Astrocyte (in vitro differentiated cells and primary cell): Measurements from ENCODE around the gene ZNF593OS. TPM values are rescaled to one million over a fixed set of nuclear protein-coding genes. Genes with fewer than 3 reads are reported as not detected.

ENCODE experiments used
- DNase-seq: peaks from one replicate; pipeline ENCODE4 v3.0.0-alpha.2; 2010; ENCODE audit warnings: low read depth
- FAIRE-seq: peaks from 2 replicates; lab custom pipeline; 2011; peaks lifted over from hg19 to GRCh38; lab: Jason Lieb, UNC
- H2AFZ ChIP-seq: 2 replicates; pipeline ENCODE4 v1.6.0; 2012; ENCODE audit warnings: low read depth, low read length, inconsistent platforms
- H3K27ac ChIP-seq: 2 replicates; pipeline ENCODE4 v1.5.1; 2011; ENCODE audit warnings: low read depth, low read length, inconsistent platforms
- H3K27me3 ChIP-seq: 2 replicates; pipeline ENCODE4 v1.6.0; 2011; ENCODE audit warnings: low read length, inconsistent platforms; ENCODE audit not compliant: insufficient read depth
- H3K36me3 ChIP-seq: 2 replicates; pipeline ENCODE4 v1.5.1; 2011; ENCODE audit warnings: low read length, inconsistent platforms; ENCODE audit not compliant: insufficient read depth
- H3K4me1 ChIP-seq: 2 replicates; pipeline ENCODE4 v1.5.1; 2011; ENCODE audit warnings: low read length, inconsistent platforms; ENCODE audit not compliant: insufficient read depth
- H3K4me2 ChIP-seq: 2 replicates; pipeline ENCODE4 v1.6.0; 2012; ENCODE audit warnings: low read length, inconsistent platforms
- H3K4me3 ChIP-seq: 2 replicates; pipeline ENCODE4 v1.5.1; 2011; ENCODE audit warnings: low read depth, mild to moderate bottlenecking, low read length, inconsistent platforms; ENCODE audit not compliant: insufficient read depth
- H3K79me2 ChIP-seq: 2 replicates; pipeline ENCODE4 v1.6.0; 2012; ENCODE audit warnings: mild to moderate bottlenecking, low read length, inconsistent platforms; ENCODE audit not compliant: insufficient read depth
- H3K9ac ChIP-seq: 2 replicates; pipeline ENCODE4 v1.6.0; 2012; ENCODE audit warnings: mild to moderate bottlenecking, low read length, inconsistent platforms
- H3K9me3 ChIP-seq: 2 replicates; pipeline ENCODE4 v1.5.1; 2012; ENCODE audit warnings: low read depth, mild to moderate bottlenecking, low read length, inconsistent platforms; ENCODE audit not compliant: insufficient read depth
- H4K20me1 ChIP-seq: 2 replicates; pipeline ENCODE4 v1.6.0; 2012; ENCODE audit warnings: low read length, inconsistent platforms; ENCODE audit not compliant: insufficient read depth
- H3K27ac Mint-ChIP-seq: one replicate; pipeline ENCODE4 v1.8.0; 2021; ENCODE audit warnings: mild to moderate bottlenecking, mixed read lengths; ENCODE audit not compliant: unreplicated experiment
- H3K27me3 Mint-ChIP-seq: one replicate; pipeline ENCODE4 v1.8.0; 2021; ENCODE audit warnings: low read depth, mixed read lengths; ENCODE audit not compliant: unreplicated experiment
- H3K36me3 Mint-ChIP-seq: one replicate; pipeline ENCODE4 v1.8.0; 2021; ENCODE audit warnings: low read depth, mixed read lengths; ENCODE audit not compliant: unreplicated experiment
- H3K4me1 Mint-ChIP-seq: one replicate; pipeline ENCODE4 v1.8.0; 2021; ENCODE audit warnings: low read depth, mixed read lengths; ENCODE audit not compliant: unreplicated experiment
- H3K4me3 Mint-ChIP-seq: one replicate; pipeline ENCODE4 v1.8.0; 2021; ENCODE audit warnings: mild to moderate bottlenecking, moderate library complexity, mixed read lengths; ENCODE audit not compliant: unreplicated experiment
- H3K9me3 Mint-ChIP-seq: one replicate; pipeline ENCODE4 v1.8.0; 2021; ENCODE audit warnings: mild to moderate bottlenecking, mixed read lengths; ENCODE audit not compliant: unreplicated experiment
- CTCF ChIP-seq: IDR thresholded peaks from 2 replicates; pipeline ENCODE4 v1.5.1; 2011; ENCODE audit warnings: low read depth, mild to moderate bottlenecking, inconsistent platforms, low read length, moderate library complexity; ENCODE audit not compliant: insufficient read depth
- EZH2 ChIP-seq: IDR thresholded peaks from 2 replicates; pipeline ENCODE4 v1.6.1; 2012; ENCODE audit warnings: mild to moderate bottlenecking, low read length, inconsistent platforms; ENCODE audit not compliant: insufficient read depth
- total RNA-seq: library from RNA; stranded (reverse); gene quantifications from 2 replicates; pipeline ENCODE4 v1.2.1, GENCODE V29; 2021

Gene ZNF593OS
- total RNA-seq, 1 donor from 2014 or later = not detected

GRCh38 chr1:26197301-26197700, 25.7 kb upstream of the ZNF593OS start:
- no peaks in the 10 kb centered on the region for H3K36me3 ChIP-seq
- peaks cover 10% of the 10 kb centered on the region for H3K27me3 ChIP-seq
- no peaks in the 10 kb centered on the region for H3K79me2 ChIP-seq
- no peak overlapping the region for H3K9ac ChIP-seq
- Mint-ChIP-seq H3K27me3 (peaks cover 48% of the 10 kb centered on the region), H3K27ac (no peak overlapping the region), H3K4me3 (no peak overlapping the region), H3K9me3 (no peaks in the 10 kb centered on the region), H3K4me1 (no peaks in the 10 kb centered on the region), H3K36me3 (no peaks in the 10 kb centered on the region)
- no peak for DNase-seq
- peaks cover 2% of the 10 kb centered on the region for H3K4me1 ChIP-seq
- no peaks in the 10 kb centered on the region for H4K20me1 ChIP-seq
- no peak overlapping the region for H3K27ac ChIP-seq
- no peaks in the 10 kb centered on the region for H3K9me3 ChIP-seq
- no peak overlapping the region for H3K4me2 ChIP-seq
- FAIRE-seq = no peak
- H3K4me3 ChIP-seq = no peak overlapping the region
- no peak overlapping the region for H2AFZ ChIP-seq
- TF ChIP-seq CTCF (no peak), EZH2 (no peak)

GRCh38 chr1:26195805-26196204, 24.2 kb upstream of the ZNF593OS start:
- H3K4me1 ChIP-seq = no peaks in the 10 kb centered on the region
- TF ChIP-seq EZH2 (no peak), CTCF (no peak)
- no peak overlapping the region for H3K27ac ChIP-seq
- H3K9ac ChIP-seq = no peak overlapping the region
- peaks cover 5% of the 10 kb centered on the region for H3K9me3 Mint-ChIP-seq
- H3K27me3 Mint-ChIP-seq = peaks cover 41% of the 10 kb centered on the region
- H3K4me3 Mint-ChIP-seq = no peak overlapping the region
- DNase-seq (no peak), FAIRE-seq (no peak)
- no peaks in the 10 kb centered on the region for H3K36me3 ChIP-seq
- no peaks in the 10 kb centered on the region for H3K9me3 ChIP-seq
- H4K20me1 ChIP-seq = no peaks in the 10 kb centered on the region
- H3K27me3 ChIP-seq = peaks cover 10% of the 10 kb centered on the region
- no peaks in the 10 kb centered on the region for H3K4me1 Mint-ChIP-seq
- no peak overlapping the region for H3K4me3 ChIP-seq
- no peak overlapping the region for H2AFZ ChIP-seq
- no peak overlapping the region for H3K4me2 ChIP-seq
- H3K36me3 Mint-ChIP-seq = no peaks in the 10 kb centered on the region
- no peaks in the 10 kb centered on the region for H3K79me2 ChIP-seq
- no peak overlapping the region for H3K27ac Mint-ChIP-seq

GRCh38 chr1:26191739-26192138, 20.1 kb upstream of the ZNF593OS start:
- H3K36me3 Mint-ChIP-seq = peaks cover 2% of the 10 kb centered on the region
- H3K36me3 ChIP-seq = no peaks in the 10 kb centered on the region
- H3K27me3 Mint-ChIP-seq = peaks cover 26% of the 10 kb centered on the region
- no peaks in the 10 kb centered on the region for H3K9me3 ChIP-seq
- no peak overlapping the region for H3K9ac ChIP-seq
- DNase-seq (no peak), FAIRE-seq (no peak)
- no peaks in the 10 kb centered on the region for H3K4me1 Mint-ChIP-seq
- no peak overlapping the region for H3K4me3 Mint-ChIP-seq
- no peak overlapping the region for H3K4me3 ChIP-seq
- no peak overlapping the region for H3K4me2 ChIP-seq
- H3K27ac ChIP-seq = no peak overlapping the region
- no peak overlapping the region for H3K27ac Mint-ChIP-seq
- H3K4me1 ChIP-seq = no peaks in the 10 kb centered on the region
- H3K79me2 ChIP-seq = no peaks in the 10 kb centered on the region
- H3K27me3 ChIP-seq = peaks cover 10% of the 10 kb centered on the region
- H2AFZ ChIP-seq = no peak overlapping the region
- TF ChIP-seq CTCF = no peak
- TF ChIP-seq EZH2 = no peak
- peaks cover 5% of the 10 kb centered on the region for H3K9me3 Mint-ChIP-seq
- no peaks in the 10 kb centered on the region for H4K20me1 ChIP-seq
